OCI-LY7 (cell line): ENCODE data around the gene LRPPRC.

ENCODE experiments used
- CTCF ChIP-seq: fragments of 200-600 bp; sonication (generic); conservative IDR thresholded peaks from 2 replicates; pipeline ENCODE4 v1.5.1; 2014; ENCODE audit warnings: mild to moderate bottlenecking, antibody characterized with exemption, low read length, moderate library complexity, mixed read lengths
- EZH2phosphoT487 ChIP-seq: fragments of 200-600 bp; sonication (generic); IDR thresholded peaks from 2 replicates; pipeline ENCODE4 v1.6.1; 2018; ENCODE audit warnings: low read depth, borderline replicate concordance, mild to moderate bottlenecking, mixed run types, antibody characterized with exemption, low read length, moderate library complexity, mixed read lengths

- TF ChIP-seq CTCF (no peak), EZH2phosphoT487 (no peak)
Measured at GRCh38 chr2:43846140-43846793, 149.5 kb downstream of the LRPPRC start.
